Activated T-cell treated with anti-CD3 and anti-CD28 coated beads for 1 hour (primary cell): Measurements from ENCODE around the gene ROBO3.

Source experiments
- DNase-seq: peaks from one replicate; pipeline ENCODE4 v3.0.0-alpha.2; 2020; ENCODE audit warnings: low read depth

The ROBO3 gene

GRCh38 chr11:124865181-124865901, at the start of gene ROBO3:
Gene ROBO3, plus strand, starts transcription at chr11:124865432. Its CDS starts 146 bp downstream, at chr11:124865578.
- no peak for DNase-seq

GRCh38 chr11:124817036-124817435, 48.2 kb upstream of the ROBO3 start:
- no peak for DNase-seq

- no peak for DNase-seq
These were observed 43.1 kb upstream of the ROBO3 start for GRCh38 chr11:124821995-124822730.

GRCh38 chr11:124823512-124824376, 41.5 kb upstream of the ROBO3 start:
- no peak for DNase-seq

GRCh38 chr11:124825876-124826275, 39.4 kb upstream of the ROBO3 start:
- DNase-seq = no peak

- DNase-seq = no peak
These were observed 35.2 kb upstream of the ROBO3 start for GRCh38 chr11:124829986-124830385.

- DNase-seq = no peak
These were observed 34.5 kb upstream of the ROBO3 start for GRCh38 chr11:124830749-124831148.

- no peak for DNase-seq
These were observed 33.3 kb upstream of the ROBO3 start for GRCh38 chr11:124831897-124832296.

- no peak for DNase-seq
These were observed 32.7 kb upstream of the ROBO3 start for GRCh38 chr11:124832571-124832970.

GRCh38 chr11:124834526-124835180, 30.6 kb upstream of the ROBO3 start:
- no peak for DNase-seq

GRCh38 chr11:124835918-124836317, 29.3 kb upstream of the ROBO3 start:
- no peak for DNase-seq

GRCh38 chr11:124837491-124837856, 27.8 kb upstream of the ROBO3 start:
- DNase-seq = no peak

GRCh38 chr11:124838805-124839127, 26.5 kb upstream of the ROBO3 start:
- DNase-seq = no peak

GRCh38 chr11:124839128-124839971, 25.9 kb upstream of the ROBO3 start:
- no peak for DNase-seq

- DNase-seq = no peak
These were observed 25.1 kb upstream of the ROBO3 start for GRCh38 chr11:124839972-124840621.

GRCh38 chr11:124840666-124841065, 24.6 kb upstream of the ROBO3 start:
- no peak for DNase-seq

- no peak for DNase-seq
These were observed 24.0 kb upstream of the ROBO3 start for GRCh38 chr11:124841201-124841600.

- DNase-seq = no peak
These were observed 23.4 kb upstream of the ROBO3 start for GRCh38 chr11:124841840-124842239.

- no peak for DNase-seq
These were observed 22.9 kb upstream of the ROBO3 start for GRCh38 chr11:124842305-124842704.

GRCh38 chr11:124843616-124843910, 21.7 kb upstream of the ROBO3 start:
- DNase-seq = no peak

GRCh38 chr11:124844664-124845079, 20.6 kb upstream of the ROBO3 start:
- DNase-seq = no peak
